Epidermal melanocyte (primary cell): ENCODE data around the gene DMBT1.

Experiments used
- DNase-seq: peaks from one replicate; pipeline ENCODE4 v3.0.0; 2011; ENCODE audit warnings: low spot score; ENCODE audit not compliant: insufficient read length

Gene DMBT1

GRCh38 chr10:122560279-122560804 is at the start of gene DMBT1:
DMBT1 (plus strand) TSS chr10:122560754; CDS start chr10:122560771, 17 bp downstream.
- DNase-seq: no peak

GRCh38 chr10:122513053-122513452 is 47.5 kb upstream of the DMBT1 start:
- no peak for DNase-seq

- no peak for DNase-seq
Measured at GRCh38 chr10:122514045-122514840, 46.3 kb upstream of the DMBT1 start.

GRCh38 chr10:122515022-122515424 is 45.5 kb upstream of the DMBT1 start:
- no peak for DNase-seq

GRCh38 chr10:122515588-122516231 is 44.8 kb upstream of the DMBT1 start:
- no peak for DNase-seq

- DNase-seq: no peak
Measured at GRCh38 chr10:122516734-122517133, 43.8 kb upstream of the DMBT1 start.

GRCh38 chr10:122519144-122519543 is 41.4 kb upstream of the DMBT1 start:
- DNase-seq: no peak

- DNase-seq: no peak
Measured at GRCh38 chr10:122519873-122520272, 40.7 kb upstream of the DMBT1 start.

- no peak for DNase-seq
Measured at GRCh38 chr10:122521011-122521410, 39.5 kb upstream of the DMBT1 start.

- no peak for DNase-seq
Measured at GRCh38 chr10:122524811-122525210, 35.7 kb upstream of the DMBT1 start.

GRCh38 chr10:122525788-122526187 is 34.8 kb upstream of the DMBT1 start:
- no peak for DNase-seq

- DNase-seq: no peak
Measured at GRCh38 chr10:122526892-122527291, 33.7 kb upstream of the DMBT1 start.

GRCh38 chr10:122530177-122530576 is 30.4 kb upstream of the DMBT1 start:
- no peak for DNase-seq

- DNase-seq: no peak
Measured at GRCh38 chr10:122531261-122531660, 29.3 kb upstream of the DMBT1 start.

GRCh38 chr10:122531939-122532338 is 28.6 kb upstream of the DMBT1 start:
- DNase-seq: no peak

GRCh38 chr10:122532601-122533296 is 27.8 kb upstream of the DMBT1 start:
- no peak for DNase-seq

- DNase-seq: no peak
Measured at GRCh38 chr10:122537545-122537944, 23.0 kb upstream of the DMBT1 start.

GRCh38 chr10:122541541-122542002 is 19.0 kb upstream of the DMBT1 start:
- no peak for DNase-seq

GRCh38 chr10:122543676-122544445 is 16.7 kb upstream of the DMBT1 start:
- no peak for DNase-seq

- no peak for DNase-seq
Measured at GRCh38 chr10:122544493-122544892, 16.1 kb upstream of the DMBT1 start.

- DNase-seq: no peak
Measured at GRCh38 chr10:122546242-122546641, 14.3 kb upstream of the DMBT1 start.
